T-helper 1 cell treated with Interleukin-12 subunit alpha and Interleukin-12 subunit beta and Interleukin-4 antibody, amounts not matched to agents 30 μg/mL and 1 μg/mL, for 36 hours (primary cell): ENCODE measurements around the gene CYFIP2.

Source experiments
- H3K27ac Mint-ChIP-seq: one replicate; pipeline ENCODE4 v1.8.0; 2021; ENCODE audit warnings: mild to moderate bottlenecking, mixed read lengths
- H3K27me3 Mint-ChIP-seq: one replicate; pipeline ENCODE4 v1.8.0; 2021; ENCODE audit warnings: low read depth, mixed read lengths
- H3K36me3 Mint-ChIP-seq: one replicate; pipeline ENCODE4 v1.8.0; 2021; ENCODE audit warnings: low read depth, mixed read lengths
- H3K4me1 Mint-ChIP-seq: one replicate; pipeline ENCODE4 v1.8.0; 2021; ENCODE audit warnings: low read depth, mixed read lengths
- H3K4me3 Mint-ChIP-seq: one replicate; pipeline ENCODE4 v1.8.0; 2021; ENCODE audit warnings: mild to moderate bottlenecking, moderate library complexity, mixed read lengths
- H3K9me3 Mint-ChIP-seq: one replicate; pipeline ENCODE4 v1.8.0; 2021; ENCODE audit warnings: mixed read lengths

The CYFIP2 gene

GRCh38 chr5:157443041-157443549 is 177.2 kb downstream of the CYFIP2 start:
- Mint-ChIP-seq H3K9me3 (no peaks in the 10 kb centered on the region), H3K4me1 (no peaks in the 10 kb centered on the region), H3K4me3 (no peak overlapping the region), H3K36me3 (no peaks in the 10 kb centered on the region), H3K27me3 (peaks cover 7% of the 10 kb centered on the region), H3K27ac (no peak overlapping the region)

GRCh38 chr5:157444224-157444623 is 178.3 kb downstream of the CYFIP2 start:
- Mint-ChIP-seq H3K4me1 (no peaks in the 10 kb centered on the region), H3K9me3 (no peaks in the 10 kb centered on the region), H3K36me3 (no peaks in the 10 kb centered on the region)

More at GRCh38 chr5:157444224-157444623, 178.3 kb downstream of the CYFIP2 start:
- Mint-ChIP-seq H3K4me3 (no peak overlapping the region), H3K27ac (no peak overlapping the region), H3K27me3 (peaks cover 7% of the 10 kb centered on the region)
